HEK293 (cell line): Measurements from ENCODE around the gene TBX6.

Source experiments
- HOXA7 ChIP-seq: sonication (generic); formaldehyde crosslinking; IDR thresholded peaks from 2 replicates; pipeline ENCODE4 v1.8.1; 2022; ENCODE audit warnings: missing genetic modification reagents, borderline replicate concordance
- MEIS1 ChIP-seq: sonication (generic); formaldehyde crosslinking; IDR thresholded peaks from 2 replicates; pipeline ENCODE4 v1.8.1; 2022; ENCODE audit warnings: missing genetic modification reagents, mild to moderate bottlenecking, borderline replicate concordance
- MYNN ChIP-seq: fragments of 450-650 bp; formaldehyde crosslinking; IDR thresholded peaks from 2 replicates; pipeline ENCODE4 v1.5.1; 2016; ENCODE audit warnings: missing biosample characterization, missing genetic modification characterization, borderline replicate concordance
- RBAK ChIP-seq: fragments of 450-650 bp; formaldehyde crosslinking; IDR thresholded peaks from 2 replicates; pipeline ENCODE4 v1.5.1; 2016; ENCODE audit warnings: missing biosample characterization, missing genetic modification characterization
- REST ChIP-seq: fragments of 450-650 bp; formaldehyde crosslinking; IDR thresholded peaks from 2 replicates; pipeline ENCODE4 v1.5.1; 2016; ENCODE audit warnings: missing biosample characterization, missing genetic modification characterization
- SALL2 ChIP-seq: fragments of 450-650 bp; formaldehyde crosslinking; IDR thresholded peaks from 2 replicates; pipeline ENCODE4 v1.5.0; 2017; ENCODE audit warnings: missing biosample characterization, mild to moderate bottlenecking, missing genetic modification characterization, borderline replicate concordance
- ZBTB11 ChIP-seq: fragments of 450-650 bp; formaldehyde crosslinking; conservative IDR thresholded peaks from 2 replicates; pipeline ENCODE4 v1.5.1; 2016; ENCODE audit warnings: low read depth, missing biosample characterization, missing genetic modification characterization
- ZNF132 ChIP-seq: fragments of 450-650 bp; formaldehyde crosslinking; IDR thresholded peaks from 2 replicates; pipeline ENCODE4 v1.5.1; 2017; ENCODE audit warnings: missing biosample characterization, missing genetic modification characterization, borderline replicate concordance
- ZNF148 ChIP-seq: fragments of 450-650 bp; formaldehyde crosslinking; IDR thresholded peaks from 2 replicates; pipeline ENCODE4 v1.5.0; 2017; ENCODE audit warnings: missing biosample characterization, missing genetic modification characterization, borderline replicate concordance
- ZNF18 ChIP-seq: fragments of 450-650 bp; formaldehyde crosslinking; IDR thresholded peaks from 2 replicates; pipeline ENCODE4 v1.5.1; 2016; ENCODE audit warnings: missing biosample characterization, missing genetic modification characterization
- ZNF362 ChIP-seq: fragments of 450-650 bp; formaldehyde crosslinking; IDR thresholded peaks from 2 replicates; pipeline ENCODE4 v1.5.1; 2016; ENCODE audit warnings: missing biosample characterization, missing genetic modification characterization
- ZNF391 ChIP-seq: fragments of 450-650 bp; formaldehyde crosslinking; IDR thresholded peaks from 2 replicates; pipeline ENCODE4 v1.5.1; 2016; ENCODE audit warnings: low read depth, missing biosample characterization, missing genetic modification characterization, borderline replicate concordance
- ZNF398 ChIP-seq: fragments of 450-650 bp; formaldehyde crosslinking; IDR thresholded peaks from 2 replicates; pipeline ENCODE4 v1.5.1; 2017; ENCODE audit warnings: missing biosample characterization, missing genetic modification characterization
- ZNF529 ChIP-seq: fragments of 450-650 bp; formaldehyde crosslinking; IDR thresholded peaks from 2 replicates; pipeline ENCODE4 v1.5.1; 2017; ENCODE audit warnings: missing genetic modification characterization, missing biosample characterization; ENCODE audit not compliant: insufficient replicate concordance
- ZNF623 ChIP-seq: fragments of 450-650 bp; formaldehyde crosslinking; IDR thresholded peaks from 2 replicates; pipeline ENCODE4 v1.5.1; 2016; ENCODE audit warnings: missing biosample characterization, missing genetic modification characterization
- ZNF639 ChIP-seq: fragments of 450-650 bp; formaldehyde crosslinking; IDR thresholded peaks from 2 replicates; pipeline ENCODE4 v1.5.1; 2016; ENCODE audit warnings: missing biosample characterization, missing genetic modification characterization
- ZNF645 ChIP-seq: fragments of 450-650 bp; formaldehyde crosslinking; IDR thresholded peaks from 2 replicates; pipeline ENCODE4; 2016; ENCODE audit warnings: missing biosample characterization, missing genetic modification characterization
- ZNF768 ChIP-seq: fragments of 450-650 bp; formaldehyde crosslinking; IDR thresholded peaks from 2 replicates; pipeline ENCODE4 v1.5.1; 2018; ENCODE audit warnings: missing biosample characterization, mild to moderate bottlenecking, missing genetic modification characterization
- ZNF776 ChIP-seq: fragments of 450-650 bp; formaldehyde crosslinking; IDR thresholded peaks from 2 replicates; pipeline ENCODE4 v1.5.0; 2017; ENCODE audit warnings: missing biosample characterization, missing genetic modification characterization, borderline replicate concordance
- ZXDB ChIP-seq: fragments of 450-650 bp; formaldehyde crosslinking; IDR thresholded peaks from 2 replicates; pipeline ENCODE4 v1.5.1; 2016; ENCODE audit warnings: missing biosample characterization, missing genetic modification characterization

TBX6 gene

GRCh38 chr16:30096105-30096861 is 4.6 kb upstream of the TBX6 start, which contains the start of gene YPEL3 (continued):
- TF ChIP-seq ZNF148 (tag by site-specific recombination) (no peak), ZNF529 (no peak), ZXDB (tag by site-specific recombination) (peak; percentile 87), MEIS1 (CRISPR knock-in tag) (no peak), ZNF776 (tag by site-specific recombination) (no peak), REST (tag by site-specific recombination) (peak; percentile 38; the same call in 1 of the 2 replicates), SALL2 (tag by site-specific recombination) (no peak), ZNF768 (tag by site-specific recombination) (no peak), ZNF398 (peak; percentile 14; the same call in 1 of the 2 replicates), MYNN (tag by site-specific recombination) (no peak), ZNF132 (tag by site-specific recombination) (no peak), ZNF18 (tag by site-specific recombination) (no peak), RBAK (tag by site-specific recombination) (no peak), ZNF639 (tag by site-specific recombination) (no peak), ZNF623 (tag by site-specific recombination) (no peak), ZBTB11 (tag by site-specific recombination) (peak; percentile 52), ZNF391 (tag by site-specific recombination) (0 out of 2 replicates have a peak, but pooled peaks have one; percentile 52), ZNF645 (tag by site-specific recombination) (no peak), HOXA7 (CRISPR knock-in tag) (no peak), ZNF362 (tag by site-specific recombination) (no peak)
